ENCODE data around the gene KCNG4. TPM values are rescaled to one million over a fixed set of nuclear protein-coding genes. Genes with fewer than 3 reads are reported as not detected.
A peak's percentile ranks its signal among the peaks of the same experiment; 100 is the strongest.

The KCNG4 gene
- total RNA-seq, 1 donor from 2014 or later = not detected

- no peak for TF ChIP-seq CTCF (IDR thresholded peaks at IDR 0.05)
- Mint-ChIP-seq H3K27me3 (ENCODE audit: unreplicated experiment) (no peaks in the 10 kb centered on the region), H3K9me3 (ENCODE audit: unreplicated experiment) (no peaks in the 10 kb centered on the region), H3K36me3 (ENCODE audit: unreplicated experiment) (peaks cover 4% of the 10 kb centered on the region), H3K4me1 (ENCODE audit: unreplicated experiment) (peaks cover 39% of the 10 kb centered on the region), H3K27ac (ENCODE audit: unreplicated experiment) (peak overlapping the region; percentile 76), H3K4me3 (ENCODE audit: unreplicated experiment) (no peak overlapping the region)
- no peak for DNase-seq (ENCODE audit: extremely low spot score, unreplicated experiment)
These were observed 63.4 kb downstream of the KCNG4 start for GRCh38 chr16:84176192-84177053.

GRCh38 chr16:84175350-84176081 lies 64.3 kb downstream of the KCNG4 start:
- peak overlapping the region; percentile 64 for H3K27ac Mint-ChIP-seq (ENCODE audit: unreplicated experiment)
- no peaks in the 10 kb centered on the region for H3K27me3 Mint-ChIP-seq (ENCODE audit: unreplicated experiment)
- H3K4me3 Mint-ChIP-seq (ENCODE audit: unreplicated experiment) = peak overlapping the region; percentile 16
- peaks cover 39% of the 10 kb centered on the region for H3K4me1 Mint-ChIP-seq (ENCODE audit: unreplicated experiment)
- H3K36me3 Mint-ChIP-seq (ENCODE audit: unreplicated experiment) = peaks cover 4% of the 10 kb centered on the region
- H3K9me3 Mint-ChIP-seq (ENCODE audit: unreplicated experiment) = no peaks in the 10 kb centered on the region
- TF ChIP-seq CTCF (IDR thresholded peaks at IDR 0.05) = peak; percentile 74
- DNase-seq (ENCODE audit: extremely low spot score, unreplicated experiment) = no peak

- Mint-ChIP-seq H3K27ac (ENCODE audit: unreplicated experiment) (no peak overlapping the region), H3K4me3 (ENCODE audit: unreplicated experiment) (no peak overlapping the region), H3K27me3 (ENCODE audit: unreplicated experiment) (peaks cover 7% of the 10 kb centered on the region), H3K36me3 (ENCODE audit: unreplicated experiment) (peaks cover 4% of the 10 kb centered on the region), H3K4me1 (ENCODE audit: unreplicated experiment) (peaks cover 39% of the 10 kb centered on the region), H3K9me3 (ENCODE audit: unreplicated experiment) (no peaks in the 10 kb centered on the region)
- no peak for DNase-seq (ENCODE audit: extremely low spot score, unreplicated experiment)
- TF ChIP-seq CTCF (IDR thresholded peaks at IDR 0.05) = no peak
These were observed 65.4 kb downstream of the KCNG4 start for GRCh38 chr16:84174396-84174795.

GRCh38 chr16:84169765-84170310 lies 70.0 kb downstream of the KCNG4 start:
- no peak for DNase-seq (ENCODE audit: extremely low spot score, unreplicated experiment)
- Mint-ChIP-seq H3K4me1 (ENCODE audit: unreplicated experiment) (peaks cover 2% of the 10 kb centered on the region), H3K36me3 (ENCODE audit: unreplicated experiment) (no peaks in the 10 kb centered on the region), H3K4me3 (ENCODE audit: unreplicated experiment) (no peak overlapping the region), H3K9me3 (ENCODE audit: unreplicated experiment) (no peaks in the 10 kb centered on the region), H3K27me3 (ENCODE audit: unreplicated experiment) (peaks cover 23% of the 10 kb centered on the region), H3K27ac (ENCODE audit: unreplicated experiment) (no peak overlapping the region)
- TF ChIP-seq CTCF (IDR thresholded peaks at IDR 0.05) = no peak

Other genes starting within 250 kb of the KCNG4 start
- gene SLC38A8, start 197.2 kb downstream of the KCNG4 start, total RNA-seq = not detected in 2 replicates
- gene MBTPS1, start 123.1 kb downstream of the KCNG4 start, total RNA-seq = 130 and 136 TPM in 2 replicates
- gene HSDL1, start 94.8 kb downstream of the KCNG4 start, total RNA-seq = 18.0 and 20.7 TPM in 2 replicates
- not detected in 2 replicates for gene DNAAF1, start 94.7 kb downstream of the KCNG4 start, total RNA-seq
- 46.1 and 47.9 TPM in 2 replicates for gene TAF1C, start 53.0 kb downstream of the KCNG4 start, total RNA-seq
- gene ADAD2, start 48.9 kb downstream of the KCNG4 start, total RNA-seq = not detected in 2 replicates
- gene WFDC1, start 54.9 kb upstream of the KCNG4 start, total RNA-seq = 0.24 TPM in 2 replicates
- gene ATP2C2, start 128.5 kb upstream of the KCNG4 start, total RNA-seq = not detected in 2 replicates